CD4-positive, alpha-beta T cell treated with Interleukin-10 for 1 hour (primary cell): ENCODE data around the gene ZNF407.

Experiments used
- DNase-seq: peaks from one replicate; pipeline ENCODE4 v3.0.0-alpha.2; 2020

ZNF407 gene

DNA sequence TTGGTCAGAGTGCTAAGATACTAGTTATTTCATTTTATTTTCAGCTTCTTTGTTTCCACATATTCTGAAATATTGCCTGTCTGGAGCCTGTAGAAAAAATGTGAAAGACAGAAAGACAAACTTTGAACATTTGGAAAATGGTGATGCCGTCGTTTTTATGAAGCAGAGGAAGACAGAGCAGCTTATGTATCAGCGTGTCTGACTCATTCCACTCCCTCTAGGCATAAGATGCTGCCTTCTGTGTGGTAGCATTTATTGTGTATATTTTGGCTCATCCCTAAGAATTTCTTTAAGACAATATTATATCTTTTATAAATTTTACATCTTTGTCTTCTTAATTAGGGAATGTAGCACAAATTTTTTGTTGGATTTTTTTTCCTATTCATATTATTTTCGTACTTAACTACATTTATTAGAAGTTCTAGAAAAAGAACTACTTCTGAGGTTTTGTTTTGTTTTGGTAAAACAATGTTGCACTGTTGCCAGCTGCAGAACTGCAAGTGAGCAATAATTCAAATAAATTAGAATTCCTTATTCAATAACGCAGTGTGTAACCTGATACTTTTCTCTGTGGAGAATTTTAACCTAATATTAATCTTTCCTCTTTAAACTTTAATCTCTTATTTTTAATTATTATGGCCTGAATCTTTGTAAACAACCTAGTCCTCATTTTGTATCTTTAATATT, 300.4 kb downstream of the ZNF407 start:
- DNase-seq, result no peak

DNA sequence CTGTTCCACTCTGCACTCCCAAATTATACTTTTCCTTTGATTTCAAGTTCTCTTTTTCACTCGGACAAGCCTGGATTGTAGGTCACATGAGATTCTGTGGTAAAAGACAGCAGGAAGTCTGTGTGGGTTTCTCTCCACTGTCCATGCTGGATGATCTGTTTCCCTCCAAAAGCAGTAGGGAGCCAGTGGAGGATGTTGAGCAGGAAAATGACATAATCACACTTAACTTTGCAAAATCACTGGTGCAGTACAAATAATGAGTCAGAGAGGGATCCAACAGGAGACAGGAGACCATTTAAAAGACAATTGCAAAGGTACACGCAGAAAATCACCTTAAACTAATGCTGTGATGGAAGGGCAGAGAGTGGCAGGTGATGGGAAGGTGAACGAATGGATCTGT, 301.3 kb downstream of the ZNF407 start:
- DNase-seq, result no peak

DNA sequence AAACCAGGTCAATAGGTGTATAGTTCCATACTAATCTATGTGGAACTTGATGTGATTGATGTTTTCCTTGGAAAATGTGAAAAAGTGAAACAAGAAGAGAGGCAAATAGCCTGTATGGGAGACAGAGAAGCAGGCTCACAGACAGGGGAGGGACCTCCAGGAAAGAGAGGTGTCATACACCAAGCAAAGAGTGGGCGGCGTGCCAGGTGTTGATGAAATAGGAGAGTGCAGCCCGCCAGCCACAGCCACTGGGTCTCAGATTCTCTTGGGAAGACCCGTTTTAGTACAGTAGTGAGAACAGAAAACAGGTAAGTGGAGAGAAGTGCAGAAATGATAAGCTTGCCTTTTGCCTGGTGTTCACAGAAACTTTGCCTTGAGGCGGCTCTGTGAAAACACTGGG, 301.9 kb downstream of the ZNF407 start:
- no peak for DNase-seq

DNA sequence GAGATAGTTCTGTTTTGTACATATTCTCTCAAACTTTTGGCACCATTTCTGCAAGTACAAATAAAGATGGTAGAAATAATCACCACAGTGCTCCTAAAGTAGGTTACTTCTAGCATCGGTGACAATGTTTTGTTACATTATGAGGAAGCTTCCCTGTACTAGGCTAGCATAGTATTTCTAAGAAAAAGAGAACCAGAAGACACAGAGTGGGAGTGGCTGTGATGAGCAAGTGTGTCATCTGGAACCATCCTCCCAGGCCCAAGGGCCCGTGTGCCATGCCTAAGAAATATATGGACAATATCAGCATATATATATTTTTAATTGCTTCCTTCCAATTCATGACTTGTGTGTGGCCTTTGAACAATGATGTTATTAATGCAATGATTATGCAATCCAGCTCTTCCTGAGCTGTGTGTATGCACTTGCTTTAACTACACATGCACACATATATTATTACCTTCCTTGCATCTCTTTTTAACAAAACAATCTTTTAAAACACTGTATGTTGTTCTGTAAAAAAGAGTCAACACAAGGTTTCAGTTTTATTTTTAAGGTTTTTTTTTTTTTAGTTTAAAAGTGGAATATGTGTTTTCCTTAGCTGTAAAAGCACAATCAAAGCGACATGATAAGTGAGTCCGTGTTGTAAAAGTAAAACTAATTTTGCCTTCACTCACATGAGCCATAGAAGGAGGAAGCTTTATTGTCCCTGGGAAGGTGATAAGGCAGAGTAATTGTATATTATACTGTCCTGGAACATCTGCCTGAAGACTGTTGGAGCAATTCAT, 303.9 kb downstream of the ZNF407 start:
- no peak for DNase-seq

DNA sequence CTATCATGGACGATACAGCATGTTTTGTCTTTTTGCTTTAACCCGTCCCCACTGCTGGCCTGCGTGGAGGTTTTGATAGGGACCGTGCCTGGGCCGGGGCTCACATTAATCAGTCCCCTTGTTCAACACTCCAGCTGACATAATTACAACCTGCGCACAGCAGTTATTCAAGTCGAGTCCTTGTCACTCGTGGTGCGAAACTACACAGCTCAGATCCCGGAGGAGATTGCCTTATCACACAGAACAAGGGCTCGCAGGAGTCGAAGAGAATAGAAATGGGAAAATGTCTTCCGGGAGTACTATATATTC, 304.4 kb downstream of the ZNF407 start:
- no peak for DNase-seq

DNA sequence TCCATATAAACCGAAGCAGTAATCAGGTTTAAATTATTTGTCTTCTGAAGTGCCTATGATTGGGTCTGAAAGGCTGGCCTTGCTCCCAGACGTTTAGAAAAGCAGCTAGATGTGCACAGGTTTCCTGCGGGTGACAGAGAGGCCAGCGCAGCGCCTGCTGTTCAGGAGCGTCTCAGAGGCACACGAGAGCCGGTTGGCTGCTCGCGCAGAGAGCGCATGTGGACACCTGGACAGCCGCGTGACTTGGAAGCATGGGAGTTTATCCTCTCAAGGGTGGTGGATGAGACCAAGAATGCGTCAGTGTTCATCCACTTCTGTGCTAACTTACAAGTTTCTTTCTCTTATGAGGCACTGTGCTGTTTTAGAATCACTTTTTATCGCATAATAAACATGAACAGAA, 307.6 kb downstream of the ZNF407 start:
- no peak for DNase-seq

DNA sequence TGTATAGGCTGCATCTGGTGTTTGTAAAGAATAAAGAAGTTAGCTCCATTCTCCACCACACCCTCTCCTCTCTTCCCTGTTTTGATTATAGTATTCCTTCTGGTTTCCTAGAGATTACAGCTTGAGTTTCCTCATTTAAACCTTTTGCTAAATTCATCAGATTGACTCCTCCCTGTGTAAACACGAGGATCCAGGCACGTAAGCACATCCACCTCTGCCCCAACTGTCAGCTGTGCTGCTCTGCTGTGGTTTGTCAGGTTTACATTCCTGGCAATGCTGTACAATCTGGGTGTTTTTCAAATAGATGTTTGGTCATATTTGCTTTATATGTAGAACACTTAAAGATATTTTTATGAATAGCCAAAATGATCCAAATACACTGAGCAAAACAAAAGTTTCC, 308.5 kb downstream of the ZNF407 start:
- no peak for DNase-seq

DNA sequence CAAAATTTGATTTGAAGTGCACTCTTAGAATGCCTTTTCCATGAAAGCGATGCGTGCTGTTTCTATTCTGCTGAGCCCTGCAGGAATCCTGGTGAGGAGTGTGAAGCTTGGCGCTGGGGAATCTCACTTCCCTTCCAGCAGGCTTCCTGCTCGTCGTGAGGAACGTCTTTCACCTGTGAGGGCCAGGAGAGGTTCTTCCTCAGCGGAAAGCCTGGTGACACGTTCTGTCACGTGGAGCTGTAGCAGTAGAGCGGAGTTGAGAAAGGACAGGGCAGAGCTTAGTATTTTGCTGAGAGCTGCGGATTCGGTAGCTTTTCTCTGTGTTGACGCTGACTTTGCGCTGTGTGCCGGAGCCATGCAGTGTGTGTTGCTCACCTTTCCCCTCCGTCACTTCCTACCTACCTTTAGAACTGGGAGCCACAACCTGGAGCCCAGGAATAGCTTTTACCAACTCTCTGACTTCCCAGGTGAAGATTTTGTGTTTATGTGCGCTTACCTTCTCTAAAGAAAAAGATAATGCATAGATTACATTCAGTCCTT, 316.5 kb downstream of the ZNF407 start:
- no peak for DNase-seq

DNA sequence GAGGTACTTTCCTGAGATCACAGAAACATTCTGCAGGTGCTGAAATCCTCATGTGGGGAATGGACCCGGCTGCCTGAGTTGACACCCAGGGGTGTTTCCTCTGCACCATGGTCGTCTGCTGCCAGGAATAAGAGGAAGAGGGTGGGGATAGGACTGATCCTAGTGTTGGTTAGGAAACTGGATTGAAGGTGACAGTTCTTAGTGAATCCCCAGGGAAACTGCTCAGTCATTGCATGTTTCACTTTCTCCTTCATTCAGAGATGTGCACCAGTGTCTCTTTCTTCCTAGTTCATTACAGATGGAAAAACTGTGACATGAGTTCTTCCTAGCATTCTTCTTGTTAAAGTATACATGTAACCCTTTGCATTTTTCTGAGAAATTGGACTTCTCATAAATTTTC, 317.0 kb downstream of the ZNF407 start:
- no peak for DNase-seq

DNA sequence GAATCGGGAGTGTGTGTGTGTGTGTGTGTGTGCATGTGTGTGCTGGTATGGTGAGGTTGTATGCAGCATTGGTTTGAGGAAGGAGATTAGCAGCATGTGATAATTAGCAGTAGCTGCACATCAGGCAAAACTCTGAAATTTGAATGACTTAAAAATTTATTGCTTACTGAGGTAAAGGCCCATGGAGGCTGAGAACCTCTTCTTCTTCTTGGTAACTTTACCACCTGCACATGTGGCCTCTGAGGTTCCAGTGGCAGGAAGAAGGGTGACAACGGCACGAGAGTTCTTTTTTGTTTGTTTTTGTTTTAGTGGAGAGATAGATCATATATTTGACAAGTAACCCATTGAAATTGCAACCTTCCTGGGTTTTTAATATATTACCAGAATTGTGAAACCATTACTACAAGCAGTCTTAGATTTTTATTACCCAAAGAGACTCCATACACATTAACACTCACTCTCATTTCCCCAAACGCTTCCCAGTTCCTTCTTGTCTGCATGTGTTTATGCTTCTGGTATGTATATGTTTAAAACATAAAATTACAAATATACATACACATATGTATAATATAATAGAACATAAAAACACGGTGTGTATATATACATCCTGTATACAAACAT, 319.2 kb downstream of the ZNF407 start:
- DNase-seq, result no peak

DNA sequence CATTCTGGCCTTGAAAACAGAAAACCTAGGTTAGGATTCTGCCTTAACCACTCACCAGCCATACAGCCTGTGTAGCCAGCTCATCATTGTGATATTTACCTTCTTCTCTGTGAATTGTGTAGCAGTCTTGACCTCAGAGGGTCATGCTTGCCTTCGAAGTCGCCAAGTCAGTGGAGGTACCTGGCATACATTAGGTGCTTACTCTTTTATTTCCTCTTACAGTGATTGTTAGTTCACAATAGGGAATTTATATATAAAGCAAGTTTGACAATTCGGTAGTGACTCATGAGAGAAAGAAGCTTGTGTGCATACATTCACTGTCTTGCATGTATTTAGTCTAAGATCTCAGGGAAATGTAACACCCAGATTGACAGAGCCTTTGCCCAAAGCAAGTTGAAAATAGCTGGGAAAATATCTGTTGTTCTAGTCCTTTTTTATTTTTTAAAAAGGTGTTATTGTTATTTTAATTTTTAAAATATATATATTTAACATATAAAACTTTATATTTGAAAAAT, 320.7 kb downstream of the ZNF407 start:
- no peak for DNase-seq

DNA sequence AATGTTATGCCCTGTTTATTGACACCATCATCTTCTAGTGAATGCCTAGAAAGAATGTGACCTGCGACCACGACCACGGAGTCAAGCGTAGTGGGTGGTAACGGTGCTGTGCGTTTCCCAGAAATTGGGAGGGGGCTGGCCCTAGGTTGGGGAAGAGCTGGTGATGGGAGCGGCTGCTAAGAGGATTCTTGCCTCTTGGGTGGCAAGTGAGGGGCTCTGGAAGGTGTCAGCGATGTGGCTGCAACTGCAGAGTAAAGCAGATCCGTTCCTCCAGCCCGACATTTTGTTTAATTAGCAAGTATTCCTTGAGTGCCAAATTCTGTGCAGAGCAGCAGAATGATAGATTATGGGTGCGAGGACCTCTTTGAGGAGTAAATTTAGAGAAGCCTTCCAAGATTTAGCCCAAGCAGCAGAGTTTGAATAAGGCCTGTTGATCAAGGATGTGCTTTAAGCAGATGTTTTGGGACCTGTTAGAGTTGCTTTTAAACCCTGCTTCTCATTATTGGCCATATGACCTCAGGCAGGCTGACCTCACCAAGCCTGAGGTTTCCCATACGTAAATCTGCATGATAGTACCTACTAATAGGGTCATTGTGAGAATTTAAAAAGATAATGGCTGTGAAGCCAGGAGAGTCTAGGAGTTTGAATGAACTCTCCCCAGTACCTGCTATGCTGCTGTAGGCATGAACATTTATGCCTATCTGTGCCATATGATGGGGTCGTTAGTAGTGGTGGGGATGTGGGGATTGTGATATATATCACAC, 323.6 kb downstream of the ZNF407 start:
- DNase-seq, result no peak

DNA sequence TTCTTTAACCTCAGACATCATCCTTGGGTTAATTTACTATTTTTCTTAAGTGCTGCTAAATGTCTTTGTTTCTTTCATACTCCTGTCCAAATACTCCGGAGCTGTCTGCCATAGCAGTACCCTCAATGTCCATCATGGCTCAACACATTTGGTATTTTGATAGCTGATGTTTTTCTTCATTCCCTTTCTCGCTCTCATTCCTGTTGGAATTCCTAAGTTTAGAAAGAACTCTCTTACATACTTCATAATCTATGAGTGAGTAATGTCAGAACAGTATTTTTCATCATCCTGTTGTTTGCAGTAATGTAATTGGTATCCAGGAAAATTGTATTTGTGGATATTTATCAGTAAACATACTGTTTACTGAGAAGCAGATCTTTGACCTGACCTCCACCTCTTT, 328.4 kb downstream of the ZNF407 start:
- no peak for DNase-seq

DNA sequence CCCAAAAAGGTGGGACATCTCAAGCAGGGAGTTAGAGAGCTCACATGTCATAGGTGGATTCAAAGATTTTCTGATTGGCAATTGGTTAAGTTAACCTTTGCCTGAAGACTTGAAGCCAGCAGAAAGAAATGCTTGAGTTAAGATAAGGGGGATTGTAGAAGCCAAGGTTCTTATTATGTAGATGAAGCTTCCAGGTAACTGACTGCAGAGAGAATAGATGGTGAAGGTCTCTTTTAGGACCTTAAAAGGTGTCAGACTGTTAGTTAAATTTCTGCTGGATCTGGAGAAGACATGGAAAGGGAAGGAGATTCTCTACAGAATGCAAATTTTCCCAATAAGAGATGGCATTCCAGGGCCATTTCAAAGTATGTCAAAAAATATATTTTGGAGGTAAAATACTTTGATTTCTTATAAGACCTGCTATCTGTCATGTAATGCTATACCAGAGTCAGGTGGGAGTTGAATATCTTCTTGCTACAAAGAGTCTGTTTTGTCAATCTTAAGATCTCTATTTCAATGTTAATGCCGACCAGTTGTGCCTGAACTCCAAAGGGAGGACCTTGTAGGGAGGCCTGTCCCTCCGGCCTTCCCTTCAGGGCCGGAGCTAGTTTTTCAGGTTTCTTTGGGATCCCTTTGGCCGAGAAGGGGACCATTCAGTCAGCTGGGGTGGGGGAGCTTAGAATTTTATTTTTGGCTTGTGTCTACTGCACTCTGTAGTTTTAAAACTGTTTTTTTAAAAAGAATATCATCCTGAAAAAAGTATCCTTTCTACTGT, 330.7 kb downstream of the ZNF407 start:
- DNase-seq, result no peak

DNA sequence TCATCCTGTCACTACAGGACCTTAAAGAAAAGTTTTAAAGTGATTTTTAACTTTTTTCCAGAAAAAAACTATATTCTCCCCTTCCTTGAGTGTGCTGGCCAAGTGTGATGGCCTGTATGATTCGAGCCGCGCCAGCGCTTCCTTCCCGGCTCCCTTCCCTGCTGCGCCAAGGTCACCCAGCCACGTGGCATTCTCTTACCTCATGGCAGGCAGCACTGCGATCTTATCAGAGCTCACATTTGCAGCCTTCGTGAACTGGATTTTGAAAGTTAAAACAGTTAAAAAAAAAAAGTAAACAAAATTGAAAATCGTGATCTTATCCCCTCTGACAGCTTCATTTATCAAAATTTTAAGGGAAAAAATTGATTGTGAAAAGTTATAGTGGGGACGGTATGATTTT, 331.4 kb downstream of the ZNF407 start:
- DNase-seq, result no peak

DNA sequence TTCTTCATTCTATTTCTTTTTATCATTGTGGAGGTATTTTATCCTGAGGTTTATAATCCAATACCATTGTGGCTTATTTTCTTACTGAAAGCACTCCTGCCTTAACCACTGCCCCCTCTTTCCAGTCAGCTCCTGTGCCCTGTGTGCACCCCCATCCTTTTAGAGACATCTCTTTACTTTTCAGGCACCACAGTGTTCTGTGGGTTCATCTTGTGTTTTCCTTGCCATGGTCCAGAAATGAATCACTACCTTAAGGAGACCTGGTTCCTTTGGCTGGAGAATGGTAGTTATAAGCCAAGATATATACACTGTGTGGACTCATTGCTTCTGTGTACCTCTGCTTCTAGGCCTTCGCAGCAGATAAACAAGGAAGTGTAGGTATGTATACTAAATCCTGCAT, 332.9 kb downstream of the ZNF407 start:
- DNase-seq, result no peak

DNA sequence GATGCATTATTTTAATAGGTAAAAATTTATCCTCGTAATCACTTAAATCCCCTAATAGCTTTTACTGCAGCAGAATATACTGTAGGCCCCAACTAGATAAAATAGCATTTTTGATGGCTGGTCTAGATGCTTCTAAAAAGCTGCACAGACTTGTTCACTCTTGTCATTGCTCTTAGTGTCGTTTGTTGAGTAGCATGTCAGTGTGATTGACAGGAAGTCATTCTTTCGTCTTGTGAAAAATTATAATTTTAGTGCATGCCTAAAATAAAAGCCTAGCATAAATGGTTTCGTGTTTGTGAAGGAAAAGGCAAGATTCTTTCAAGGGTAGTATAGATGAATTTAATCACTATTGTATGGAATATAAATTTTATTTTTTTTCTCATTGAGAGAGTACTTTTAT, 336.3 kb downstream of the ZNF407 start:
- DNase-seq, result no peak

DNA sequence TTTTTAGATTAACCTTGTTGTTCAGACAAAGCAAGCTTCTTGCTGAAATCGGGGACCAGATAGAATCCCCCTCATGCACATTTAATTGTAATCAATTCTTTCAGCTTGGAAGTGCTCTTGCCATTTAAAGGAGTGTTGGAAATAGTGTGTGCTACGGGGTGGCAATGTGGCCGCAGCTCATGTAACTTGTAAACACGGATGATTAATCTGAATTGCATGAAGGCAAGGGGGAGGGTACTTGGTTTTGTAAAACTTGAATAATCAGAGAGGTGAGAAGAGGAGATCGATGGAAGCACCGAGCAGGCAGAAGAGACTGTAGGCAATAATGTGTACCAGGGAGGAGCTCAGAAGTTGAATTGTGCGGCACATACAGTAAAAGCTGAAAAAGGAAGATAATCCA, 337.8 kb downstream of the ZNF407 start:
- DNase-seq, result no peak

DNA sequence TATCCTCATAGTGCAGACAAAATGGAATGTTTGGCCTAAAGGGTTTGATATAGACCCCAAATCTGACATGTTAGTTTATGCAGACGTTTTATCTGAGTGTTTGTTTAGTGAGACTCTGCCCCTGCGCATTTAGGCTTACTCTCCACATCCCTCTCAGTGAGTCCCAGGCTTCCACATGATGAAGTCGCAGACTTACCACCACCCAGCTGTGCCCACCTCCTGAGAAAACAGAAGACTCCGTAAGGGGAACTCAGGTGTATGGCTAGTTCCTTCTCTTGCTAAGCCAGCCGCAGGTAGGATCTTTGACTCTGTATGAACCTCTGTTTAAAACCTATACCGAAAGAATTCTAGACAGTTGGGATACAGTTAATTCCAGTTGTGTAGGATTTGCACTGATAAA, 338.7 kb downstream of the ZNF407 start:
- DNase-seq, result no peak

DNA sequence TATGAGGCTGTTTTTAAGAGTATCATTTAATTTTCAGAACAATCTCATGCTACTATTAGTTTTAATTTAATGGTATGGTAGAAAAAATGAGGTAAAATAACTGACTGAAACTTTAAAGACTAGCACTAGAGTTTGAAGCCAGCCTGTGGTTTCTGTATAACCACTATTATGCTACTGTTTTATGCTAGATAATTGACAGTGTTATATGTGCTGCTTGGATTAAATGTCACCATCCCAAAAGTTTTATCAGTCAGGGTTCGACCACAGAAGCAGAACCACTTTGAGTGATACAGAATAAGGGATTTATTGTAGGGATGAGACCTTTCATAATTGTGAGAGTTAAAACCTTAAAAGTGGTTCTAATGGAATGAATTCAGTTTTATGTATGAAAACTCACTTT, 339.6 kb downstream of the ZNF407 start:
- no peak for DNase-seq

DNA sequence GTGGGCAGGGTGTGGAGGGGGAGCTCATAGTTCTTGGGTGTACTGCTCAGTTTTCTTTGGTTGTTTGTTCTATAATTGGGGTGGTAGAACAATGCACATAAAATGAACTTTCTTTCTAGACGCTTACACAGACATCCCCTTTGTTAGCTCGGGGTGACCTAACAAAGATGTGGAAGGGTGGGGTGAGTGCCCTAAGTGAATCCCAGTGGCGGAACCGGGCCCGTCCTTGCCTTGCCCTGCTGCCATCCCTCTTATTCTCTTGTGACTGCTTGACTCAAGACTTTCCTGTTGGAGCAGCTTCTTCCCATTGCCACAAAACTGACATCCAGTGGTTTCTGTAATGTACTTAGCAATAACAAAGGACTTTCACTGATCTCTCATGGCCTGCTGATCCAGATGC, 343.2 kb downstream of the ZNF407 start:
- no peak for DNase-seq

DNA sequence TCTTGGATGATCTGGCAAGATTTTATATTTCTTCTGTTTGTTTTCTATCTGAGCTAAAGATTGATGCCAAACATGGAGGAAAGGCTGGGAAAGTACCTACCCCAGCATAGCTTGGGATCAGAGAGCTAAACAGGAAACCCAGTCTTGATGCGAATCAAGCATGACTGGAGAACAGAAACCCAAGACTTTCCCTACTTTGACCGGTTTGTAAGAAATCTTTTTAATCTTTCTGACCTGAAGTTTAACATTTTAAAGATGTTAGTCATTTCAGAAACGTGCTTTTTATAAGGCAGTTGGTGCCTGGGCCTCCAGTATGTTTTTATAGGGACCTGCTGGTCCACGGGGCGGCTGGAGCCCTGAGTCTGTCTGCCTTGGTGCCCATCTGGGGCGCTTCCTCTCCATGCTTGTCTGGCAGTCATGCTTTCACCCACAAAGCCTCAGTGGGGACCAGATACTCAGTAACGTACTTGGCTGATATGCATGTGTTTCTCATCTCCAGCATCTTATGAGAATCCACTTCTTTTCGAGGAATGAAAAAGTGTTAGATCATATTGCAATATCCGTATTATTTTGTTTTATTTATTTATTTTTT, 344.7 kb downstream of the ZNF407 start:
- DNase-seq, result peak; percentile 22
